ENCODE results near the gene RPS27. TPM values are rescaled to one million over a fixed set of nuclear protein-coding genes. Genes with fewer than 3 reads are reported as not detected.

The RPS27 gene
- total and polyA plus RNA-seq, 10 of the 15 experiments (the other 5 are each of a cell fraction or from before 2014, with no cell fraction given), result 2,708 to 14,234 (median 8,874) TPM

DNA sequence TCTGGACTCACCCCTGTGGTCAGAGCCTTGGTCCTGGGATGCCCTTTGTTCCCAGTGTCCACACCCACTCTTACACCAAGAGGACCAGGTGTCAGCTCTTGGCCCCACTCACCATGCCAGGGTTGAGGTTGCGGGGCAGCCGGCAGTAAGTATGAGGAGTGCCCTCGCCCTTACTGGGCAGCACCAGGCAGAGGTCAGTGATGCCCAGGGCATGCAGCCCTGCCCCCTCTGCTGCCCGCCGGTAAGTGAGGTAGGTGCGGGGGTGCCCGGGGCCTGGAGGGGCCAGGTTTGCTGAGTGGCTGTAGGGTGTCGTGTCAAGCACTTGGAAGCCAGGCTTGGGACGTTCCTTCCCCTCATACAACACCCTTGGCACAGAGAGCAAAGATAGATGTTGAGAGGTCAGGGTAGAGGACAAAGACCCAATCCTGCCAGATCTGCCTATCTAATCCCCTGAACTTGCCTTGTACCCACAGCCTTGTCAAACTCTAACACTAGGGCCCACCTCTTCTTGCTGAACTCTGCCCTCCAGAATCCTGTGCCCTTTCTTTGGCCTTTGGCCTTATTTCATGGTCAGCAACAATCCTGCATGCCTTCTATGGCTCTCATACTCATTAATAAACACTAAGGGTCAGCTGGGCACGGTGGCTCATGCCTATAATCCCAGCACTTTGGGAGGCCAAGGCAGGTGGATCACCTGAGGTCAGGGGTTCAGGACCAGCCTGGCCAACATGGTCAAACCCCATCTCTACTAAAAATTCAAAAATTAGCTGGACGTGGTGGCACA, 47.6 kb upstream of the RPS27 start:
- H2AFZ ChIP-seq (ENCODE audit: control insufficient read depth, low read depth, low read length), result no peak overlapping the region
- TF ChIP-seq NFXL1 (IDR thresholded peaks at IDR 0.05; ENCODE audit: borderline replicate concordance), result no peak
- TF ChIP-seq IRF3 (IDR thresholded peaks at IDR 0.05), result no peak
- TF ChIP-seq KAT2A (conservative IDR thresholded peaks at IDR 0.05; ENCODE audit: control insufficient read depth, low read depth, low read length), result no peak
- no peak for TF ChIP-seq LARP7 (IDR thresholded peaks at IDR 0.05)
- TF ChIP-seq, protein P1, sequence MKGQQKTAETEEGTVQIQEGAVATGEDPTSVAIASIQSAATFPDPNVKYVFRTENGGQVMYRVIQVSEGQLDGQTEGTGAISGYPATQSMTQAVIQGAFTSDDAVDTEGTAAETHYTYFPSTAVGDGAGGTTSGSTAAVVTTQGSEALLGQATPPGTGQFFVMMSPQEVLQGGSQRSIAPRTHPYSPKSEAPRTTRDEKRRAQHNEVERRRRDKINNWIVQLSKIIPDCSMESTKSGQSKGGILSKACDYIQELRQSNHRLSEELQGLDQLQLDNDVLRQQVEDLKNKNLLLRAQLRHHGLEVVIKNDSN (IDR thresholded peaks at IDR 0.05; ENCODE audit: borderline replicate concordance, extremely low read length, insufficient read depth, low read depth, low read length), result no peak
- no peak for TF ChIP-seq NFYB (IDR thresholded peaks at IDR 0.05; ENCODE audit: insufficient read depth, low read depth, low read length)
- TF ChIP-seq RAD51 (IDR thresholded peaks at IDR 0.05), result no peak
- TF ChIP-seq KDM1A (IDR thresholded peaks at IDR 0.05; ENCODE audit: borderline replicate concordance), result no peak
- TF ChIP-seq SIX5 (IDR thresholded peaks at IDR 0.05; ENCODE audit: low read depth, low read length, severe bottlenecking), result no peak
- TF ChIP-seq FOXM1 (IDR thresholded peaks at IDR 0.05; ENCODE audit: low read depth, low read length), result no peak
- TF ChIP-seq NR2F1 (conservative IDR thresholded peaks at IDR 0.05), result no peak
- no peak for TF ChIP-seq ZNF687 (IDR thresholded peaks at IDR 0.05)
- TF ChIP-seq ASH2L (IDR thresholded peaks at IDR 0.05; ENCODE audit: borderline replicate concordance, low read depth), result no peak
- TF ChIP-seq EZH2 (IDR thresholded peaks at IDR 0.05; ENCODE audit: borderline replicate concordance, control insufficient read depth, low read depth, low read length), result no peak
- no peak for TF ChIP-seq SRF (IDR thresholded peaks at IDR 0.05; ENCODE audit: low read depth in 2 of 2, low read length in 2 of 2)
- no peak for TF ChIP-seq SUZ12 (IDR thresholded peaks at IDR 0.05; ENCODE audit: unreplicated experiment)
- TF ChIP-seq GATAD2B (conservative IDR thresholded peaks at IDR 0.05; ENCODE audit: low read depth), result no peak
- TF ChIP-seq IKZF1 (conservative IDR thresholded peaks at IDR 0.05), result no peak
- no peak overlapping the region; the same call in 1 of the 2 replicates for H3K4me2 ChIP-seq (ENCODE audit: control insufficient read depth, insufficient read depth)
- FAIRE-seq, result no peak
- ChIA-PET POLR2A (interaction anchor here (0.6 to 5.3 kb wide), 5 partner anchors 19 to 329 kb away, joined by 3 to 83 read pairs (median 43); partner anchors contain the start of genes CREB3L4, GATAD2B and SLC39A1), CTCF (interaction anchor here (1.1 to 4.8 kb wide), 3 partner anchors 22 to 122 kb away, joined by 4 to 54 read pairs (median 10); partner anchors contain the start of gene GATAD2B), SMC1A (ENCODE audit: uncharacterized antibody, unreplicated experiment) (interaction anchor here (1.0 to 4.5 kb wide), 4 partner anchors 13 to 22 kb away, joined by 3 to 59 read pairs (median 10); partner anchors contain the start of gene GATAD2B), RAD21 (ENCODE audit: unreplicated experiment) (interaction anchor here (1.3 to 4.9 kb wide), 3 partner anchors 20 to 24 kb away, joined by 3 to 55 read pairs (median 34); partner anchors contain the start of genes CREB3L4 and GATAD2B)
- no TSS peak for BruUV-seq (replicated peaks)
- H3K79me2 ChIP-seq (ENCODE audit: control insufficient read depth, insufficient read depth, low read length), result peaks cover 28% of the 10 kb centered on the region
- no peaks in the 10 kb centered on the region for H3K9me3 ChIP-seq (replicated peaks; ENCODE audit: control insufficient read depth, insufficient read depth, low read length)
- H3K9ac ChIP-seq (ENCODE audit: control insufficient read depth, insufficient read depth, low read length), result no peak overlapping the region
- no peaks in the 10 kb centered on the region for H3K27me3 ChIP-seq (replicated peaks in 1 of 2; ENCODE audit: control insufficient read depth in 2 of 2, insufficient read depth in 2 of 2, low read length in 1 of 2)
- in situ Hi-C loops (cut with MboI) (no loop called here), intact Hi-C loops (cut with micrococcal nuclease; ENCODE audit: unreplicated experiment) (no loop called here)
- H3K36me3 ChIP-seq (ENCODE audit: control insufficient read depth in 2 of 2, insufficient read depth in 2 of 2, low read length in 1 of 2), result peaks cover 8 to 18% of the 10 kb centered on the region in 2 experiments; a peak in 3 of 4 replicates
- H4K20me1 ChIP-seq (ENCODE audit: control insufficient read depth, insufficient read depth), result no peaks in the 10 kb centered on the region
- H3K27ac ChIP-seq (ENCODE audit: control insufficient read depth, insufficient read depth), result no peak overlapping the region
- no peak for ATAC-seq
- no peak for DNase-seq (ENCODE audit: low read depth, low spot score)
- peaks cover 18% of the 10 kb centered on the region for H3K4me1 ChIP-seq (ENCODE audit: control insufficient read depth, insufficient read depth, low read length)
- no peak overlapping the region for H3K4me3 ChIP-seq
- WGBS (ENCODE audit: insufficient coverage, insufficient replicate concordance, low lambda C conversion rate, missing lambda C conversion rate), result 98% methylated on average over 11 of the region's 11 CpGs
